Superior temporal gyrus (tissue), 1 donor: ENCODE data around the gene GPAM.
"Not testable (repeated sequence)": the region's sequence is repeated elsewhere in the genome, so short reads cannot be mapped to it uniquely, and the experiment has no call there.

Experiments used
- DNase-seq: peaks from one replicate; pipeline ENCODE4 v3.0.0-alpha.2; 2016; ENCODE audit errors: extremely low spot score

GPAM gene

GRCh38 chr10:112216151-112216550 is 32.6 kb upstream of the GPAM start:
- no peak for DNase-seq

DNA sequence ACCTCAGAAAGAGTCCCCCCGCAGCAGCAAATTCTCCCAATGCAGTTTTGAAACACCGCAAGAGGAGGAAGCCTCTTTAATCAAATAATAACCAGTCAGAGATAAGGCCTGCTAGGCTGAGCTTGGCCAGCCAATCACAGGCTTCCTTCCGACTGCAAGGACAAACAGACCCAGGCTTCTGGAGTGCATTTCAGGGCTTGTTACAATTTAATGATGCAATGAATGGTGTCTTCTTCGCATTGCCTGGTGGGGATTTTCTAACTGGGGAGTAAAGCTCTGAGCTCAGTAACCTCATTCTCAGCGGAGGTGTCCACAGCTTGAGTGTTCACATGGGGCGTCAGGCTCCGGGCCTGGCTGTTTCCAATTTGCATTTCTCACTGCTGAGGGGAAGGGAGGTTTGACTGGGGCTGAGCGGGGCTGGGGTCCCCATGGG is 31.8 kb upstream of the GPAM start:
- no peak for DNase-seq

DNA sequence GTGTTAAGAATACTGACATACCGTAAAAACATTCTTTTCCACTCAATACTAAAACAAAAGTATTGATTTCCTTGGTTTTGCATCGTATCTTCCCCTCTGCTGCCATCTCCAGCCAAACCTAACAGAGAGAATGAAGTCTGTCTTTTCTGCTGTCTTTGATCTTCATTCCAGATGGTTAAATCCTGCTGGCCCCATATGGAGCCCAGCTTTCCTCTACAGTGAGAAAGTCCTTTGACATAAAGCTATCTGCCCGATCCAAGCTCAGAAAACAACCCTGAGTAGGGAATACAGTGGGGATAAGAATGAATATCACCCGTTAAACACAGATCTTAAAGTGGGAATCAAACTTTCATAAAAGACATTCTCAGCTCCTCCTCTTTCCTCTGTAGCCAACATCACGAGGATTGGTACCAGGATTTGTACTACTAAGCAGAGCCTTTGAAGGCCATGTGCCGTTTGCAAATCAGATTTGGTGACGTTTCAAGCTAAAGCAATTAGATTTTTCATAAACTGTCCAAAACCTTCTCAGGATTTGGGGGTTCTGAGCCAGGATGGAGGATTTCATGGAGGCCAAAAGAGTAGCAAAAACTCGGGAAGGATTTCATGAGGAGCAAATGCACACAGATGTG is 30.8 kb upstream of the GPAM start:
- no peak for DNase-seq

DNA sequence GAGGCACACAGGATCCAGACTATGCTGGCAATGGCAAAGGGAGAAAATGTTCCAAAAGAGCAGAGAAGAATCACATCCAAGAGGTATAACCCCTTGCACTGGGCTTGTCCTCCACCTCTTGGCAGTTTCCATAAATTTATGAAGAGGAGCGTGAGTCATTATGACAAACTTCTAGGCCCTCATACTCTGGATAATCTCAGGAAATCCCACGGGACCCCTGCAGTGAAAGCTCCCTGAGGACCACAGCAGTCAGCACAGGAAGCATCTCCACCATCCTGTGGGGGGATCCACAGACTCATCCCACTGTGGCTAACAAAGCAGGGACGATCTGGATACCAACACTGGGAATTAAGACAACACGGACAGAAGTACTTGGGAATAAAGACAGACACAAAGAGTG is 30.3 kb upstream of the GPAM start:
- DNase-seq = no peak

- no peak for DNase-seq
Observed at GRCh38 chr10:112213098-112213823, 29.7 kb upstream of the GPAM start.

DNA sequence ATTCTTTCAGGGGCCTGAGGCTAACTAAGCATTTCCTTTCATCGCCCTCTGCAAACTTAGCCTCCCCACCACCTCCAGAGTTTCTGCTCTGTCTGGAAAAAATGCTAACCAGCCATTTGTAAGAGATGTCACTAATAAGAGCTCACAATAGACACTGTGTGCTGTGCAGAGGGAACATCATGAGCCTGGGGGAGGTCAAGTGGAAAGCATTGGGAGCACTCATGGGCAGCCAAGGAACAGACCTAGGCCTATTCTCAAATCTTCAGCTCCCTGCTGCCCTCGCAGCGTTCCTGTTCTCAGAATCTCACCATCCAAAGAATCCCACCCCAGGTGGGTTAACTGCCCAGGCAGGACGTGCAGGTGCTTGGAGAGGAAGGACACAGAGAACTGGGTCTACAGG is 27.1 kb upstream of the GPAM start:
- DNase-seq = no peak

GRCh38 chr10:112209684-112210131 is 26.1 kb upstream of the GPAM start:
- no peak for DNase-seq

DNA sequence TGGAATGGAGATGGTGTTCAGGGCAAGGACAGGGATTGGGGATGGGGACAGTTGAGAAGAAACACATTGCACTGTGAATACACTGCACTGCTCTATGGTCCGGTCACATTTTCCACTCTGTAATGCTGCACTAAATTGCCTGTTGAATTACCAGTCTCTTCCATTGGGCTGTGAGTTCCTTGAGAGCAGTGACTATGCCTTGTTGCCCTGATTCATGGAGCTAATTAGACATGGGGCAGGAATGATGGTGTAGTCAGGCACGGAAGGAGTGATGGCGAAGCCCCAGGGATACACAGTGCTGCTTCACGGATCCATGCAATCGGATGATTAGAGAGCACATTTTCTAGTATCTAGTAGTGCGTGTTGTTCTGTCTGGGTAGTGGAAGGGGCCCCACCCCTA is 25.4 kb upstream of the GPAM start:
- DNase-seq = no peak

- no peak for DNase-seq
Observed at GRCh38 chr10:112208292-112208691, 24.7 kb upstream of the GPAM start.

GRCh38 chr10:112203328-112204076 is 19.9 kb upstream of the GPAM start:
- DNase-seq = no peak

- no peak for DNase-seq
Observed at GRCh38 chr10:112202561-112203241, 19.1 kb upstream of the GPAM start.

GRCh38 chr10:112202076-112202475 is 18.5 kb upstream of the GPAM start:
- DNase-seq = no peak

DNA sequence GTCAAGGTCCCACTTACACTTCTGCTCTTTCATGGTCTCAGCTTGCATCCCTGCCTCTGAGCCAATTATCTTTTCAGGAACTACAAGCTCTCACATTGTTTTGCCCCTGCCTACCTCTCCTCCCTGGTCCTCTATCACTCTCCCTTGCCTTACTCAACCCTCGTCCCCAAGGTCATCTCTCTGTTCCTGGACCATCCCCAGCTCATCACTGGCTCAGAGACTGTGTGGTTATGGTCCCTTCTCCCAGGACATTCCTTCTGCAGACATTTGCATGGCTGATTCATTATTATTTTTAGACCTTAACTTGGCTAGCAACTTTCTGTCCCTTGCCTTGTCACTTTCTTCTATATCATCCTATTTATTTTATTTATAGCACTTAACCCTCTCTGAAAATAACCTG is 17.8 kb upstream of the GPAM start:
- no peak for DNase-seq

GRCh38 chr10:112200259-112200658 is 16.7 kb upstream of the GPAM start:
- DNase-seq = not testable (repeated sequence)

GRCh38 chr10:112197662-112198061 is 14.1 kb upstream of the GPAM start:
- DNase-seq = not testable (repeated sequence)

DNA sequence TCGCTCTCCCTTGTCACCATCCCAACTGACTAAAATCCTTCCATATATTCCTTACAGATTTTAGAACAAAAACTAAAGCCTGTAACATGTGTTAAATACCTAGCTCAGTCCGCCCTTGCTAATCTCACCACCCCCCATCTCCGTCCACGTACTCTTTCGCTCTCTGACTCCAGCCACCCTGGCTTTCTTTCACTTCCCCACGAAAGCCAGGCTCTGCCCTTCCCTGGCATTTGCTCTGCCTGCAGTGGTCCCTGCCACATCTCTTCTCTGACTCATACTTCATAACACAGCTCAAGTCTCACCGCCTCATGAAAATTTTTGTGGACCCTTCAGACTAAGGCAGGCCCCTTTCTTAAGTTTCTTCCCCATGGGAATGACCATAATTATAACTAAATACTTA is 11.7 kb upstream of the GPAM start:
- no peak for DNase-seq

DNA sequence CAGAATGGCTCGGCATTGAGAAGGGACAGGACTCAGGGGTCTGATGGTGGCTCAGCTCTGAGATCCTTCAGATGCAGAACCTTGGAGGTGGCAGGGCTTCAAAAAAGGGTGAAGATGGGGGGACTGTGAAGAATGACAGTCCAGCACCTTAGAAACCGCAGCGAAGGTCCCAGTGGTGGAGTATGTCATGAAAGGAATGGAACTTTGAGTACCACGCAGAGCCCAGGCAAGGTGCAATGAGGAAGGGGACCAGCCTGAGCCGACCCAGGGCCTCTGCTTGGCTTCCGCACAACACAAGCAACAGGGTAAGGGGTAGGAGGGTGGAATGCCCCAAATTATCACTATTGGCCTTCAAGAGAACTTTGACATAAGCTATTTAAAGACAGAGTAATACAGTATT is 8.2 kb upstream of the GPAM start:
- no peak for DNase-seq

DNA sequence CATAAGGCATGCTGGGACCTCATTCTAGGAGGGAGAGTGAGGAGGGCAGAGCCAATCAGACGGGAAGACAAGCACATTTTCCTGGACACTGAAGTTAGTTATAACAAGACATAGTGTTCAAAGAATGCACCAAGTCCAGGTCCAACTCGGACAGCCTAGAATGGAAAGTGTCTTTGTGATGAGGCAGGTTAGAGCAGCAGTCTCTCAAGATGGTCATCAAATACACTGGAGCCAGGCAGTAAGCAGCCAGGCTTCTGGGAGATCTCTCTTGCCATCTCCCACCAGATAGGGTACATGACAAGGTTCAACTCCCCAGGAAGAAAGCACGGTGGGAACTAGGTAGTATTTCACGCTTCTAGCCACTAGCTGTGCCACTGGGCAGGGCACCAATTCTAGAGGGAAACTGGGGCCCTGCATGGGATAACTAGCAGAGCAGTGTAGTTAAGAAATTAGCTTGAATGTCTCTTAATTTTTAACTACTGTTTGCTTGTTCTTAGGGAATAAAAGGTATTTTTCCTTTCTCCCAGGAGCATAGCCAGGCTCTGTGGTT is 7.6 kb upstream of the GPAM start:
- no peak for DNase-seq

DNA sequence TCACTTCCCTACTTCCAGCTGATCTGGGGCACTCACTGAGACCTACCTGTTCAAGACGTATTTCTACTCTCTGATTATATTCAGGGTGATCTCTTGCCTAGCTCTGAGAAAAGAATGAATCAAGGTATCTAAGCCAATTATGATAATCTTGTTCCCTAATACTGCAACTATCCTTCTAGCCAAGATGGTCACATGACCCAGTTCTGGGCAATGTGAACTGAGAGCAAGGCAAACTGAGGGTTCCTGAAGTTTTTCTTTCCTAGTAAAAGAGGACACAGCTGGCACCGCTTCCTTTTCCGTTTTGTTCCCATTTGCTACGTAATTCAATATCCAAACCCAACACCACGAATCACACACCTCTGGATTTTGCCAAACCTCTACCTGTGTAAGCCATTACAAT is 5.9 kb upstream of the GPAM start:
- peak; percentile 54 for DNase-seq

DNA sequence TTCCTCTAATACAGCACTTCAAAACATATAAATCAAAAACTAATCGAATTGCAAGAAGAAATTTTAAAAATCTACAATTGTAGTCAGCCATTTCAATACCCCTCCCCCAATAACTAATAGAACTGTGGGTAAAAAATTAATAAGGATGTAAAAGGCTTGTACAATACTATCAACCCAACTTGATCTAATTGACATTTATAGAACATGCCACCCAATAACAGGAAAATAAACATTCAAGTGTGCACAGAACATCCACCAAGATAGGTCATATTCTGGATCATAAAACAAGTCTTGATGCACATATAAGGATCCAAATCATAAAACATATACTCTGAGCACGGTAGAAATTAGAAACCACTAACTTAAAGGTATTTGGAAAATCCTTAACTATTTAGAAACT is 4.0 kb upstream of the GPAM start:
- no peak for DNase-seq

DNA sequence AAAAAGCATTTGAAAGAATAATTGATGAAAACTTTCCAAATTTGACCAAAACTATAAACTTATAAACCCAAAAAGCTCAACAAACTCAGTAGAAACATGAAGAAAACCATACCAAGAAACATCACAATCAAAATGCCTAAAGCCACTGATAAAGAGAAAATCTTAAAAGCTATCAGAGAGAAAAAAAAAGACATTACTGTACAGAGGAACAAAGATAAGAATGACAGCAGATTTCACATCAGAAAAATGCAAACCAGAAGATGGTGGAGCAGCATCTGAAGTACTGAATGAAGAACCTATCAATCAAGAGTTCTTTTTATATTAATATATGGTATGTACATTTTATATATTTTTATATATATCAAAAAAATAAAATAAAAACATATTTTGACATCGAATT is 2.4 kb upstream of the GPAM start:
- DNase-seq = no peak

- no peak for DNase-seq
Observed at GRCh38 chr10:112184379-112184778, 814 bp upstream of the GPAM start.
